Fibroblast of the aortic adventitia (primary cell): ENCODE data around the gene PLXNA3. TPM values are rescaled to one million over a fixed set of nuclear protein-coding genes. Genes with fewer than 3 reads are reported as not detected.
A peak's percentile ranks its signal among the peaks of the same experiment; 100 is the strongest.

ENCODE experiments used
- DNase-seq: peaks from one replicate; pipeline ENCODE4 v3.0.0-alpha.2; 2010; ENCODE audit warnings: low read depth
- H3K4me3 ChIP-seq: 2 replicates; pipeline ENCODE4 v1.5.1; 2011; ENCODE audit warnings: low read depth, mild to moderate bottlenecking, control low read depth, low read length, moderate library complexity
- CTCF ChIP-seq: IDR thresholded peaks from 2 replicates; pipeline ENCODE4 v1.5.1; 2011; ENCODE audit warnings: mild to moderate bottlenecking, low read length, control low read depth, inconsistent platforms; ENCODE audit not compliant: insufficient read depth
- total RNA-seq: library from RNA; depleted of rRNA; stranded (reverse); fragments of >200 nt; gene quantifications from 2 replicates; pipeline ENCODE4 v1.2.3, GENCODE V29; 2012; ENCODE audit warnings: low replicate concordance

The PLXNA3 gene
- total RNA-seq, 1 donor = 25.8 TPM

- peak overlapping the region; percentile 75 for H3K4me3 ChIP-seq
- no peak for TF ChIP-seq CTCF
- no peak for DNase-seq
Measured at GRCh38 chrX:154459832-154460231, 1.8 kb downstream of the PLXNA3 start.

GRCh38 chrX:154460326-154460725 lies 2.2 kb downstream of the PLXNA3 start:
- no peak for DNase-seq
- peak overlapping the region; percentile 75 for H3K4me3 ChIP-seq
- TF ChIP-seq CTCF = no peak

DNA sequence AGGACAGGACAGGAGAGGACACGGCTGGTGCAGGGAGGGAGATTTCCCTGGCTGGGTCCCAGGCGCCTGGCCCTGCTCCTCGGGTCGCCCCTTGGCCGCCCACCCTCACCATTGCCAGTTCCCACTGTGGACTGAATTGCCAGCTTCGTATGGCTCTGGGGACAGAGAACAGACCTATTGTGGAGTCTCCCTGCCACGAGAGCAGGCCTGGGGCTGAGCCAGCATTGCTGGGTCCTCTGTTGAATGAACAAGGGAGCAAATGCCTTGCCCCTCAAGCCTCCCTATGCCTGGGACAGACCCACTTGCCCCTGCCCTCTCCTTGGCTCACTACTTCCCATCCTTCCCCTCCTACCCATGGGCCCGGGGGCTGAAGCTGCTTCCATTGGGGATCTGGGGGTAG lies 4.3 kb downstream of the PLXNA3 start:
- no peak for DNase-seq
- TF ChIP-seq CTCF = no peak
- H3K4me3 ChIP-seq = no peak overlapping the region

- H3K4me3 ChIP-seq = no peak overlapping the region
- DNase-seq = no peak
- TF ChIP-seq CTCF = no peak
Measured at GRCh38 chrX:154463611-154464220, 5.6 kb downstream of the PLXNA3 start.

DNA sequence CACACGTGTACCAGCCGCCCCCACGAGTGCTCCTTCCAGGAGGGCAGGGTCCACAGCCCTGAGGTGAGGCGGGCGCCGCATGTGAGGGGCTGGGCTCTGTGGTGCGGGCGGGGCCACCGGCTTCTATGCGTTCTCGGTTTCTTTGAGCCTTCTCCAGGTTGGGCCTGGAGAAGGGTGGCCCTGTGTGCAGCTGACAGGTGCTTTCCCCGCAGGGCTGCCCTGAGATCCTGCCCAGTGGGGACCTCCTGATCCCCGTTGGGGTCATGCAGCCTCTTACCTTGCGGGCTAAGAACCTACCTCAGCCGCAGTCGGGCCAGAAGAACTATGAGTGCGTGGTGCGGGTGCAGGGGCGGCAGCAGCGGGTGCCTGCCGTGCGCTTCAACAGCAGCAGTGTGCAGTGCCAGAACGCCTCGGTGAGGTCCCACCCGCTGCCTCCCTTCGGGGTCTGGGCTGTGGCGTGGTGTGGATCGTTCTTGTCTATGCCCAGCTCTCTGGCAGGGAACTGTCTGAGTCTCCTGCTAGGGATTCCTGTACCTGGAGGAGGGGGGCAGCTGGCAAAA lies 6.8 kb downstream of the PLXNA3 start:
- DNase-seq = no peak
- H3K4me3 ChIP-seq = no peak overlapping the region
- TF ChIP-seq CTCF = no peak

DNA sequence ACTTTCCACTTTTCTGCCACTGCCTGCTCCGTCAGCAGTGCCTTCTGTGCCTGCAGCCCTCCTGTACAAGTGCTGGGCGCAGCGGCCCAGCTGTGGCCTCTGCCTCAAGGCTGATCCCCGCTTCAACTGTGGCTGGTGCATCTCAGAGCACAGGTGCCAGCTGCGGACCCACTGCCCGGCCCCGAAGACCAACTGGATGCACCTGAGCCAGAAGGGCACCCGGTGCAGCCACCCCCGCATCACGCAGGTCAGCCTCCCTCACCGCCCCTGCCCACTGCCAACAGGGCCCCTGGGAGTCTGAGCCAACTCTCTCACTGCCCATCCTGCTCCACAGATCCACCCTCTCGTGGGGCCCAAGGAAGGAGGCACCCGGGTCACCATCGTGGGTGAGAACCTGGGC lies 7.5 kb downstream of the PLXNA3 start:
- DNase-seq = no peak
- no peak overlapping the region for H3K4me3 ChIP-seq
- no peak for TF ChIP-seq CTCF

GRCh38 chrX:154466036-154466435 lies 8.0 kb downstream of the PLXNA3 start:
- DNase-seq = no peak
- no peak for TF ChIP-seq CTCF
- no peak overlapping the region for H3K4me3 ChIP-seq
